ENCODE results near the gene CMBL.
A peak's percentile ranks its signal among the peaks of the same experiment; 100 is the strongest.

Gene CMBL

GRCh38 chr5:10310066-10310779, 2.5 kb upstream of the CMBL start:
- DNase-seq (ENCODE audit: low read depth) = peak; percentile 23

- no peak for DNase-seq (ENCODE audit: low read depth)
Measured at GRCh38 chr5:10308844-10309243, 1.1 kb upstream of the CMBL start.

- no peak for DNase-seq (ENCODE audit: low read depth)
Measured at GRCh38 chr5:10306806-10307205, 896 bp downstream of the CMBL start.

- DNase-seq (ENCODE audit: low read depth) = no peak
Measured at GRCh38 chr5:10306114-10306513, 1.6 kb downstream of the CMBL start.

- no peak for DNase-seq (ENCODE audit: low read depth)
Measured at GRCh38 chr5:10304932-10305331, 2.8 kb downstream of the CMBL start.

- DNase-seq (ENCODE audit: low read depth) = no peak
Measured at GRCh38 chr5:10303699-10304170, 4.0 kb downstream of the CMBL start.

- DNase-seq (ENCODE audit: low read depth) = no peak
Measured at GRCh38 chr5:10303201-10303600, 4.5 kb downstream of the CMBL start.

GRCh38 chr5:10301842-10302610, 5.7 kb downstream of the CMBL start:
- no peak for DNase-seq (ENCODE audit: low read depth)

- DNase-seq (ENCODE audit: low read depth) = no peak
Measured at GRCh38 chr5:10301266-10301665, 6.4 kb downstream of the CMBL start.

GRCh38 chr5:10300246-10300645, 7.5 kb downstream of the CMBL start:
- DNase-seq (ENCODE audit: low read depth) = no peak

GRCh38 chr5:10297646-10298204, 10.0 kb downstream of the CMBL start:
- no peak for DNase-seq (ENCODE audit: low read depth)

GRCh38 chr5:10295619-10296326, 11.9 kb downstream of the CMBL start:
- no peak for DNase-seq (ENCODE audit: low read depth)

GRCh38 chr5:10293907-10294662, 13.6 kb downstream of the CMBL start:
- no peak for DNase-seq (ENCODE audit: low read depth)

GRCh38 chr5:10291692-10292339, 15.9 kb downstream of the CMBL start:
- no peak for DNase-seq (ENCODE audit: low read depth)

GRCh38 chr5:10290438-10290837, 17.3 kb downstream of the CMBL start:
- no peak for DNase-seq (ENCODE audit: low read depth)

GRCh38 chr5:10289991-10290390, 17.7 kb downstream of the CMBL start:
- no peak for DNase-seq (ENCODE audit: low read depth)

GRCh38 chr5:10289353-10289752, 18.3 kb downstream of the CMBL start:
- DNase-seq (ENCODE audit: low read depth) = peak; percentile 80

GRCh38 chr5:10288592-10289219, 19.0 kb downstream of the CMBL start:
- DNase-seq (ENCODE audit: low read depth) = no peak

- DNase-seq (ENCODE audit: low read depth) = no peak
Measured at GRCh38 chr5:10286862-10287227, 20.9 kb downstream of the CMBL start.

- DNase-seq (ENCODE audit: low read depth) = peak; percentile 73
Measured at GRCh38 chr5:10286162-10286861, 21.4 kb downstream of the CMBL start.

All from fibroblast of gingiva (primary cell).